Endodermal cell (in vitro differentiated cells): ENCODE results near the gene MSI1. TPM values are rescaled to one million over a fixed set of nuclear protein-coding genes. Genes with fewer than 3 reads are reported as not detected.
A peak's percentile ranks its signal among the peaks of the same experiment; 100 is the strongest.
"Not testable (repeated sequence)": the region's sequence is repeated elsewhere in the genome, so short reads cannot be mapped to it uniquely, and the experiment has no call there.

Source experiments
- DNase-seq: peaks from one replicate; pipeline ENCODE4 v3.0.0-alpha.2; 2017
- H3K27ac ChIP-seq: 2 replicates; pipeline ENCODE4 v1.5.1; 2013; ENCODE audit warnings: mild to moderate bottlenecking, low read depth, low read length, moderate library complexity
- H3K27me3 ChIP-seq: 2 replicates; pipeline ENCODE4 v1.6.1; 2013; ENCODE audit warnings: mild to moderate bottlenecking, low read length, moderate library complexity; ENCODE audit not compliant: insufficient read depth, control insufficient read depth, poor library complexity, severe bottlenecking
- H3K36me3 ChIP-seq: 2 replicates; pipeline ENCODE4 v1.7.0; 2013; ENCODE audit warnings: mild to moderate bottlenecking, low read length, moderate library complexity; ENCODE audit not compliant: control insufficient read depth, insufficient read depth
- H3K4me1 ChIP-seq: one replicate; pipeline ENCODE4 v1.7.0; 2013; ENCODE audit warnings: low read length; ENCODE audit not compliant: control insufficient read depth, insufficient read depth
- H3K4me3 ChIP-seq: 2 replicates; pipeline ENCODE4 v1.5.1; 2013; ENCODE audit warnings: mild to moderate bottlenecking, low read length, moderate library complexity
- H3K9ac ChIP-seq: 2 replicates; pipeline ENCODE4 v1.6.1; 2013; ENCODE audit warnings: mild to moderate bottlenecking, low read length, moderate library complexity; ENCODE audit not compliant: poor library complexity, severe bottlenecking; ENCODE audit errors: extremely low read depth
- H3K9me3 ChIP-seq: 2 replicates; pipeline ENCODE4 v1.6.1; 2013; ENCODE audit warnings: mild to moderate bottlenecking, low read length, moderate library complexity; ENCODE audit not compliant: control insufficient read depth
- H3K27ac Mint-ChIP-seq: 2 replicates; pipeline ENCODE4 v1.8.0; 2020; ENCODE audit warnings: mixed read lengths
- H3K27me3 Mint-ChIP-seq: 2 replicates; pipeline ENCODE4 v1.8.0; 2021; ENCODE audit warnings: mild to moderate bottlenecking, mixed read lengths; ENCODE audit not compliant: insufficient read depth
- H3K36me3 Mint-ChIP-seq: 2 replicates; pipeline ENCODE4 v1.8.0; 2020; ENCODE audit warnings: low read depth, mixed read lengths
- H3K4me1 Mint-ChIP-seq: 2 replicates; pipeline ENCODE4 v1.8.0; 2020; ENCODE audit warnings: mixed read lengths
- H3K4me3 Mint-ChIP-seq: 2 replicates; pipeline ENCODE4 v1.8.0; 2020; ENCODE audit warnings: mild to moderate bottlenecking, moderate library complexity, mixed read lengths
- H3K9me3 Mint-ChIP-seq: 2 replicates; pipeline ENCODE4 v1.8.0; 2020; ENCODE audit warnings: mild to moderate bottlenecking, mixed read lengths
- CTCF ChIP-seq: fragments of 200-600 bp; sonication (generic); conservative IDR thresholded peaks from 2 replicates; pipeline ENCODE4 v1.5.0; 2021; ENCODE audit warnings: antibody characterized with exemption, mild to moderate bottlenecking
- WGBS, 2 experiments: methylation state at CpG; one replicate each; pipeline versions ENCODE4 v1.1.5 to v1.1.7; 2013; ENCODE audit warnings: missing lambda C conversion rate in 2 of 2, mixed read lengths in 1 of 2; ENCODE audit not compliant: insufficient coverage in 1 of 2, insufficient read length in 1 of 2; 5-methylcytosine and 5-hydroxymethylcytosine counted together
- total RNA-seq, 2 donors: library from RNA; stranded (reverse); fragmentation: NEBNext Ultra II Directional in 1 of 2; extraction: Animal tissue kit (Norgen Biotek cat#: 25700) in 1 of 2; gene quantifications; 2 replicates in 1 of 2; 3 replicates in 1 of 2; pipeline ENCODE4 v1.2.1, GENCODE V29; 2021

The MSI1 gene
- total RNA-seq, 2 donors from 2014 or later: 92.8 to 105 TPM

GRCh38 chr12:120339256-120339655 lies 29.7 kb downstream of the MSI1 start:
- peaks cover 23% of the 10 kb centered on the region for H3K9me3 ChIP-seq
- DNase-seq: no peak
- no peaks in the 10 kb centered on the region for H3K4me1 ChIP-seq
- Mint-ChIP-seq H3K4me3 (no peak overlapping the region), H3K27ac (no peak overlapping the region), H3K27me3 (peaks cover 10% of the 10 kb centered on the region), H3K4me1 (no peaks in the 10 kb centered on the region), H3K9me3 (peaks cover 35% of the 10 kb centered on the region), H3K36me3 (peaks cover 15% of the 10 kb centered on the region)
- peaks cover 10% of the 10 kb centered on the region for H3K36me3 ChIP-seq
- TF ChIP-seq CTCF: no peak
- no peak overlapping the region for H3K9ac ChIP-seq
- H3K27me3 ChIP-seq: no peaks in the 10 kb centered on the region
- H3K4me3 ChIP-seq: no peak overlapping the region
- no peak overlapping the region for H3K27ac ChIP-seq
- 97 to 98% methylated on average over 4 of the region's 4 CpGs for WGBS, 2 experiments

GRCh38 chr12:120337730-120338129 lies 31.2 kb downstream of the MSI1 start:
- Histone ChIP-seq H3K27me3 (no peaks in the 10 kb centered on the region), H3K9me3 (peaks cover 23% of the 10 kb centered on the region), H3K4me1 (no peaks in the 10 kb centered on the region), H3K27ac (no peak overlapping the region), H3K9ac (no peak overlapping the region), H3K4me3 (no peak overlapping the region), H3K36me3 (no peaks in the 10 kb centered on the region)
- DNase-seq: no peak
- H3K4me1 Mint-ChIP-seq: no peaks in the 10 kb centered on the region
- H3K4me3 Mint-ChIP-seq: no peak overlapping the region
- peaks cover 2% of the 10 kb centered on the region for H3K36me3 Mint-ChIP-seq
- H3K9me3 Mint-ChIP-seq: peaks cover 35% of the 10 kb centered on the region
- TF ChIP-seq CTCF: no peak
- peaks cover 10% of the 10 kb centered on the region for H3K27me3 Mint-ChIP-seq
- H3K27ac Mint-ChIP-seq: no peak overlapping the region
- WGBS, 2 experiments: 83 to 88% methylated on average over 2 of the region's 2 CpGs

GRCh38 chr12:120336392-120336791 lies 32.6 kb downstream of the MSI1 start:
- not testable (repeated sequence) for H3K36me3 Mint-ChIP-seq, H3K27me3 ChIP-seq, DNase-seq, H3K4me3 Mint-ChIP-seq, H3K4me3 ChIP-seq, H3K4me1 ChIP-seq, H3K4me1 Mint-ChIP-seq, H3K27ac Mint-ChIP-seq, H3K27ac ChIP-seq, H3K36me3 ChIP-seq, H3K9ac ChIP-seq
- peaks cover 35% of the 10 kb centered on the region for H3K9me3 Mint-ChIP-seq
- peaks cover 16% of the 10 kb centered on the region for H3K27me3 Mint-ChIP-seq
- peaks cover 23% of the 10 kb centered on the region for H3K9me3 ChIP-seq
- WGBS, 2 experiments: 93 to 100% methylated on average over 1 to 2 of the region's 2 CpGs

GRCh38 chr12:120335447-120335846 lies 33.5 kb downstream of the MSI1 start:
- 32 to 43% methylated on average over 3 to 11 of the region's 12 CpGs for WGBS, 2 experiments
- not testable (repeated sequence) for H3K4me1 ChIP-seq

More at GRCh38 chr12:120335447-120335846, 33.5 kb downstream of the MSI1 start:
- not testable (repeated sequence) for H3K36me3 Mint-ChIP-seq, H3K9ac ChIP-seq, H3K27ac Mint-ChIP-seq, H3K36me3 ChIP-seq, H3K27ac ChIP-seq, H3K4me1 Mint-ChIP-seq, H3K4me3 ChIP-seq, H3K27me3 ChIP-seq, H3K4me3 Mint-ChIP-seq
- peak; percentile 92 for DNase-seq
- Mint-ChIP-seq H3K27me3 (peaks cover 16% of the 10 kb centered on the region), H3K9me3 (peaks cover 35% of the 10 kb centered on the region)
- TF ChIP-seq CTCF: peak; percentile 81
- H3K9me3 ChIP-seq: peaks cover 23% of the 10 kb centered on the region
